NCI-H1105 treated with DMSO at 0.1 percent for 48 hours (cell line): ENCODE data around the gene SLC35F1.
"Not testable (repeated sequence)": the region's sequence is repeated elsewhere in the genome, so short reads cannot be mapped to it uniquely, and the experiment has no call there.

ENCODE experiments used
- DNase-seq: peaks from one replicate; lab custom pipeline; 2025; lab: John Stamatoyannopoulos, UW

The SLC35F1 gene

DNA sequence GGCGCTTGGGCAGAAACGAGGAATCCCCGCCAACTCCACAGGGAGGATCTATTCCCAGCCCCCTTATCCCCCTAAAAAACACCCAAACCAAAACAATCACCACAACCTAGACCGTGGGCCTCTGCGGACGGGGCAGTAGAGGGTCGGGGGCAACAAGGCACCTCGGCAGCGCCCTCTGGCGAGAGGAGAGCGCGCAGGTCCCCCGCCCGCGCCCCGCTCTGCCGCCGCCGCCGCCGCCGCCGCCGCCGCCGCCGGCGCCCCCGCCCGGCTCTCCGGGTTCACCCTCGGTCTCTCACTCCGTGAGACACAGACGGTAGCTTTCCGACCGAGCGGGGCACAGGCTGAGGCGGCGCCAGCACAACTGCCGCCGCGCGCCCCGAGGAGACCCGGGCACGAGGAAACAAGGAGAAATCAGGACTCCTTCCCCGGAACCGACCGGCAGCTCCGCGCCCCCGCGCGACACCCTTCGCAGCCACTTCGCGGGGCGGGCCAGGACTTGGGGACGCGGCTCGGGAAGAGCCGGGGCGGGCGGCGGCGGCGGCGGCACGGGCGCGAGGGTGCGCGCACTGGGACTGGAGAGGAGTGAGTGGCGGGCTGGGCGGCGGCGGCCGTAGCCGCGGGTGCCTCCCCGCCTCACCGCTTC is at the start of gene SLC35F1:
TSS of gene SLC35F1 (plus strand) at position 307 of the 643 bp plus-strand sequence.
- peak; percentile 67 for DNase-seq

DNA sequence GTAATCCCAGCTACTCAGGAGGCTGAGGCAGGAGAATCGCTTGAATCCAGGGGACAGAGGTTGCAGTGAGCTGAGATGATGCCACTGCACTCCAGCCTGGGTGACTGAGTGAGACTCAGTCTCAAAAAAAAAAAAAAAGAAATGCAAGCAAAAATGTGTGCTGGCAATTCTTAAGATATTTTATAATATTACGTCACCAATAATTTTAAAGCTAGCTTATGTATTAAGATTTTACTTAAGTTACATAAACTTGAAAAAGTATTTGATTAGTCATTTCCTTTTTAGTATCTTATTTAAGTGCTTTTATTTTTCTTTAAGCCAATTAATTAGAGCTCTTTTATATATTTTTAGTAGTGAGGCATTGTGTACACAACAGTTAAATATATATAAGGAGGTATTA is 48.5 kb upstream of the SLC35F1 start:
- DNase-seq, result not testable (repeated sequence)

DNA sequence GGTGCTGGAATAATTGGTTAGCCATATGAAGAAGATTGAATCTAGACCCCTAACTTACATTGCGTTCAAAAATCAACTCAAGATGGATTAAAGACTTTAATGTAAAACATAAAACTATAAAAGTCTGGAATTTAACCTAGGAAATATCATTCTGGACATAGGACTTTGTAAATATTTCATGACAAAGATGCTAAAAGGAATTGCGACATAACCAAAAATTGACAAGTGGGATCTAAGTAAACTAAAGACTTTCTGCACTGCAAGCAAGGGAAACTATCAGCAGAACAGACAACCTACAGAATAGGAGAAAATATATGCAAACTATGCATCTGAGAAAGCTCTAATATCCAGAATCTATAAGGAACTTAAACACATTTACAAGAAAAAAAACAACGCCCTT is 45.5 kb upstream of the SLC35F1 start:
- DNase-seq, result no peak

DNA sequence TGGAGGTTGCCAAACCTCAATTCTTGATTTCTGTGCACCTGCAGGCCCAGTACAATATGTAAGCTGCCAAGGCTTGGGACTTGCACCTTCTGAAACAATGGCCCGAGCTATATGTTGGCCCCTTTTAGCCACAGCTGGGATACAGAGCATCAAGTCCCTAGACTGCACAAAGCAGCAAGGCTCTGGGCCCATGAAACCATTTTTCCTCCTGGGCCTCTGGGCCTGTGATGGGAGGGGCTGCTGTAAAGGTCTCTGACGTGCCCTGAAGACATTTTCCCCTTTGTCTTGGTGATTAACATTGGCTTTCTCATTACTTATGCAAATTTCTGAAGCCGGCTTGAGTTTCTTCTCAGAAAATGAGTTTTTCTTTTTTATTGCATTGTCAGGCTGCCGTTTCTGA is 40.5 kb upstream of the SLC35F1 start:
- DNase-seq, result no peak

DNA sequence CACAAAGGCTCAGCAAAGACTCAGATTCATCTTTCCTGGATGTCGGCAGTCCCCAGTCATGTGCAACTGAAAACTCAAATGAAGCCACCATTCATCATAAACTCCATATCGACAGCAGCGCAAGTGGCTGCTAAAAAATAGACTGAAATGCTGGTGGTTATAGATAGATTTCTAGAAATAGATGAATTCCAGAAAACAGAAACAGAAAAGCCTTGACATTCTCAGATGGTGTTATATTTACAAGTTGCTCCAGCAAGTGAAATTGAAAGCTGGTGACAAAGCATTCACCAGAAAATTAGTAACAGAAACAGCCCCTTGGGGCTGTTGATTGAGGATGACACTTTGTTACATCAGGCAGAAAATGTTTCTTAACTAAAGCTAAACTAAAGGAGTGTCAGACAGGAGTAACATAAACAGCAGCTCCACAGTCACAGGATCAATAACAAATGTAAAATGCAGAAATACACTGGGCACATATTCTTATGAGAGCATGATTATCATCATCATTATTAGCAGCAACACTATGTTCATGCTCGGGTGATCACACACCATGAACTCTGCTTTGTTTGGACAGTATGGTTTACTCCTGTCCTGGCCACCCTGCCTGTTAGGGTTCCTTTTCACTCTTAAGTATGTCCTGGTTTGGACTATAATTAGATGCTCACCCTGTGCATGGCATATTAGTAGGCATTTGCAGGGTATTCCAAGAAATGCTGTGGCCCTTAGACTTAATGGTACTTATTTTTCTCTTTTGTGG is 36.4 kb upstream of the SLC35F1 start:
- no peak for DNase-seq

DNA sequence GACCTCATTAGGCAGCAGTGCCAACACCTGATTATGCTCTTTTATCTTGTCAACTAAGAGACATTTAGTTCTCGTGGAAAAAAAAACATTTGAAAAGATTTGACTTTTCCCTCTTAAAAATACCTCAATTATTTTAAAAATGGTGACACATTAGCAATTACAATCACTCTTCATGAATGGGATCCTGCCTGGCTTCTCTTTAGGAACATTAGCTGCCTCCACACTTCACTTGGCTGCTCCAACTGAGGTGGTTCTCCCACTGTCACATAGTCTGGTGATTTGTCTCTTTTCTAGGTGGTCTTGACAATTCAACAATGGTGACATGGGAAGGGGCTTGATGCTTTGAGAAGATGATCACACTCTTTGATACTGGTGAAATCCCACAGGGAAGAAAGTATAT is 26.2 kb upstream of the SLC35F1 start:
- no peak for DNase-seq

DNA sequence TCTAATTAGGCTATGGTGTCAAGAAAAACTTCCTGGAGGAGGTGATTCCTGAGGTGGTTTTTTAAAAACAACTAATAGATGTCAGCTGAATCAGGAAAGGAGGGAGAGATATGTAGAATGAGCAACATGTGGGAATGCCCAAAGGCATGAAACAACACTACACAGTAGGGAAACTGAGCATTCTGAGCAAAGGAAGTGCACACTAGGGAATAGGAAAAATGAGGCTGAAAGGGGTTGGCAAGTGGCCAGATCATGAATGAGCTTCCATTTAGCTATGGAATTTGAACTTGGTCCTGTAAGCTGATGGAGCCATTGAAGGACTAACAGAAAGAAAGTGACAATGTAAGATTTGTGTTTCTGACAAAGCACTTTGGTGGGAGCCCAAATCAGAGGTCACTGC is 16.9 kb upstream of the SLC35F1 start:
- DNase-seq, result no peak

DNA sequence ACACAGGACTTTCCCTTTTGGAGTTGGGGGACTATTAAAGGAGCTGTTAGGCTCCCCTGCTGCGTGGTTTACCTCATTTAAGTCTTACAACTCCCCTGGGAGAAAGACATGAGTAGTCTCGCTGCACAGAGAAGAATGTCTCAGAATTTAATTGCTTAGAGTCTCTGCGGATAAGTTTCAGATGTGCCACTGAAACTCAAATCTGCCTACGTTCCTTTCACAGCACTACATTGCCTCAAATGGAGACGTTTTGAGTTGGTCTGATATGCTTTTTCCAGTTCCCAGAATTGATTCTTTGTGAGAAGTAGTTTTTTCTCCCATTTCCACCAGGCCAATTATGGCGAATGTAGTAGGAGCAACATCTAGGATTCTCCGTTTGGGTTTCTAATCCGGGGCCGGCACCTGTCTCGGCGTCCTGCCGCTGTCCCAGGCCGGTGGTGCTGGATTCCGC is 532 bp upstream of the SLC35F1 start:
- DNase-seq, result peak; percentile 65

DNA sequence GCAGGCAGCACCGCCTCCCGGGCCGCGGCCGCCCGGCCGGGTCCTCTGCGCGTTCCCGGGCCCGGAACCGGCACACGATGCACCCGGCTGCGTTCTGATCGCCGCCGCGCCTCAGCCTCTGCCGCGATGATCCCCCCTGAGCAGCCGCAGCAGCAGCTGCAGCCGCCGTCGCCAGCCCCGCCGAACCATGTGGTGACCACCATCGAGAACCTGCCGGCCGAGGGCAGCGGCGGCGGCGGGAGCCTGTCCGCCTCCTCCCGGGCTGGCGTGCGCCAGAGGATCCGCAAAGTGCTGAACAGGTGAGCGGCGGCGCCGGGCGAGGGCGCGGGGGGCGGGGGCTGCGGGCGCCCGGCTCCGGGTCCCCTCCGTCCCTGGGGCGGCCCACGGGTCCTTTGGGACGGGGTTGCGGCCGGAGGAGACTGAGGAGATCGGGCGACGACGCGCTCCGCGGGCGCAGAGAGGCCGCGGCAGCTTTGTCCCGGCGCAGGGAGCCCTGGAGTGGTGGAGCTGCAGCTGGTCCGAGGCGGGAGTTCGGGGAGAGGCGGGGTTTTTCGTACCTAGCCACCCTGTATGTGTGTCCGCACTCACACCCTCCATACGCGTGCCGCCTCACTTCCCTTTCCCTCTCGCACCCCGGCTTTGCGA is 659 bp downstream of the SLC35F1 start:
- DNase-seq, result peak; percentile 67

DNA sequence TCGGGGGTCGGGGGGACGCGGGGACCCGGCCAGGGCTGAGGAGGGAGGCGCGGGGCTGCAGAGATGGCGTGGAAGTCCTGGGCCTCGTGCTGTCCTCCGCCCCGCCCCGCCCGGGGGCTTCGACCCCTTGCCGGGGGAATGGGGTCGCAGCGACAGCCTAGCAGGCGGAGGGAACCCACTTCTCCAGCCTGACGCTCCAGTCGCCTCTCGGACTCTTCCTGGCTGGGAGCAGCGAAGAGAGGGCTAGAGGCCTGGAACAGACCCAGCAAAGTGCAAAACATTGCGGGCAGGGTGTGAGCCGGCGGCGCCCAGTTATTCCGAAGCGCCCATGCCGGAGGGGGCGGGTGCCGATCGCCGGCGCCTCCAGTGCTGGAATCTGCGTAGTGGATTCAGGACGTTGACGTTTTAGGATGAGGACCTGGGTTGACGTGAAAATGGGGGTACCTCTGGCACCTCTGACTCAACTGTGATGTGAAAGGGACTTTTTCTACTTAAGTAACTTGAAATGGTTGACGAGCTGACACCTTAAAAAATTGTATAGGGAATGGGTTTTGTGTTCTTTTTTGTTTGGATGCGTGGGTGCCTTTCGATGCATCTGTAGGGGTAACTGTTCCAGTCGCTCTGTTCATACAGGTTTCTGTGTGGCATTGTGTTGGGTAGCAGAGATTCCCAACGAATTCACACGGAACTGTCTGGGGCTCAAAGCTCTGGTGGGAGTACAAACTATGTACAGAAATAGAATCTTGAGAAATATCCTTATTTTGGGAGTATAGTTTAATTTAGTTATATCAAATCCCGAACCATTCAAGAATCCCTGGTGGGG is 1.4 kb downstream of the SLC35F1 start:
- DNase-seq, result peak; percentile 23

DNA sequence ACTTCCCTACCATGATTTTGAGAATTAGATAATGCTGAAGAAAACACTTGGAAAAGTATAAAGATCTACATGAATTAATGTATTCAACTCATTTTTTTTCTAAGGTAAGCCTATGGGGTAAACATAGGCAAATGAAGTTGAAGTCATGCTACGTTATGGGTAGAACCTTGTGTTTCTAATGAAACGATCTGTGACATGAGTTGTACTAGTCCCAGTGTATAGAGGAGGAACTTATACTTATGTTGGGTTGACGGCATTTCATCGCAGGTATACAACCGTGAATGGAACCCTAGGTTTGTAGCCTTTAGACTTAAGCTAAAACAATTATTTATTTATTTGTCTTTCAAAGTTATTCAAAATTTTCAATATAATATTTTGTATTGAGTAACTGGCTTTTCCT is 2.6 kb downstream of the SLC35F1 start:
- no peak for DNase-seq

DNA sequence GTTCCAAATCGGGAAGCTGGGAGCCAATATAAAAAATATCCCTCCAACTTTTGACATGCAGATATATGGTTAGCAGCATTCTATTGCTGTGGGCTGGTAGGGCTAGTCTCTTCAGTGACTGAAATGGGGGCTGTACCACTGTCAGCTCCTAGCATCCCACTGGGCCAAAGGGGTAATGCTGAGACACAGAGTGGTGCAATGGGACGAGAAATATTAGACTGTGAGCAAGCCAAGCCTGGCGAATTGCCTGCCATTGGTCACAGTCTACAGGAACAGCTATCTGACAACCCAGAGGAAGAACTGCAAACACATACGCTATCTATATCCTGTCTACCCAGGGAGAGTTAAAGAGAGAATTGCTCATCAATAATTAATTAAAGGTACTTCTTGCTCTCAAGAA is 3.5 kb downstream of the SLC35F1 start:
- DNase-seq, result no peak

DNA sequence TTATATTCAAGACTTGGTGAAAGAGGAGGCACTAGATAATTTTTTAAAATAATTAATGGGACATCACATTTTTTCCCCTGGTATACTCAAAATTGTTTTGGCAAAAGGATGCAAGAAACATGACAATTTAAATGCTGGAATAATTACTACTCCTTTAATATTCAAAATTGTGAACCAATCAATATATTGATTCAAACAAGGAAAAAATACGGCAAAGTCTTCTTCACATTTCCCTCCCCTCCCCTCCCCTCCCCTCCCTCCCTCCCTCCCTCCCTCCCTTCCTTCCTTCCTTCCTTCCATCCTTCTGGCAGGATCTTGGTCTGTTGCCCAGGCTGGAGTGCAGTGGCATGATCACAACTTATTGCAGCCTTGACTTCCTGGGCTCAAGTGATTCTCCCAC is 4.1 kb downstream of the SLC35F1 start:
- no peak for DNase-seq

DNA sequence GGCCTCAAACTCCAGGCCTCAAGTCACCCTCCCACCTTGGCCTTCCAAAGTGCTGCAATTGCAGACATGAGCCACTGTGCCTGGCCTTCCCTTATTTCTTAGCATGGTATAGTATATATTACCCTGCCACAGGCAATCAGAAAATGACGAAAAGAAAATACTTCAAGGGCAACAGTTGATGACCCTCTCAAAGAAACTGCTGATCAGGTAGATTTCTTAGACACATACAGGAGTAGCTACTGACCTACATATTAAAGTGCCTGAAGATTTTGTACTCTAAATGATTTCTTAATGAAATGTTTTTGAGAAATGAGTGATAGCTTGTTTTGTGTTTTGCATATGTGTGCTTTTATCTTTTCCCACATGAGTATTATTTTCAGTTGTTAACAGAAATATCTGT is 4.6 kb downstream of the SLC35F1 start:
- no peak for DNase-seq

DNA sequence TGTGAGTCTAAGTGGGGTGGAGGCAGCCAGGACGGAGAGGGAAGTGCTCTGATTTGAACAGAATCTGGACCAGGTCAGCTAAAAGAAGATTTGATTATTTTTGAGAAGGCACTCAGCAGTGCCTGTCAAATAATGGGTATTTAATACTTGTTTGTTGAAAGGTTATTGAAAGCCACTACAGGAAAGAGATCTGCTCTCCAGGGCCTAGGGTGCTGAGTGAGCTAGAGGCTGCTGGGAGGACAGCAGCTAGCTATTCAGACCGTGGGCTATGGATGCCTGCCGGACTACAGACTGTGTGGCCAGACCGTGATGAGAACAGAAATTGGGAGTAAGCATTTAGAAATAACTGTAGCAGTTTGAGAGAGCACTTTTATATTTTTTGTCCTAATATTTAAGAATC is 8.8 kb downstream of the SLC35F1 start:
- DNase-seq, result no peak

DNA sequence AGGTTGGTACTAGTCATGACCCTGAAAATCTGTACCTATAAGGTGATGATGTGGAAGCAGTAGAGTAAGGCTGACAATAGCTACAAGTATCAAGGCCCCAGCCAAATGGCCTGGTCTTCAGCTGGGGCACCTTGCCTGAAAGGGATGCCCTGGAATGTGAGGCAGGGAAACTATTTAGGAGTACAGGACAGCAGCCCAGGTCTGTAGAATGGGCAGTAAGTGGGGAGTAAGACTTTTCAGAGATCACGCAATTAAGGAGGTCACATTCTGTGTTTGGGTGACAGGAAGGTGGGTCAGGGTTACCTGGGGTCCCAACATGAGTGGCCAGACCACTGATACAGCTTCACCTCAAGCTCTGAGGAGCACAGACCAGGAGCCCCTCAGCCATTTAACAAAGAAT is 9.4 kb downstream of the SLC35F1 start:
- no peak for DNase-seq

DNA sequence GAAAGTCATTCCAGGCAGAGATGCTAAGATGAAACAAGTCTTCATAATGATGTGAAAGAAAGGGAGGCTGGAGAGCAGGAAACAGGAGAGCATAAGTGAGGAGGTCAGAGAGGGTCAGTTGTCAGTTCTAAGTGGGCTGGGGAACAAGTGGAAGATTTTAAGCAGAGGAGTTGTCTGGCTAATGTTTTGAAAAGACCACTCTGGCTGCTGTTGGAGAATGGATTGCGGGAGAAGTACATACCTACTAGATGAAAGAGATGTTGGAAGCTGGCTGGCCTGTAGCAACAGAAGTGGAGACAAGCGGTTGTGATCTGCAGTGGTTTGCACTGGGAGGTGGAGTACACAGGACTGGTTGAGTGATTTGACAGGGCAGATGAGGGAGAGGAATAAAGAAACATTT is 10.1 kb downstream of the SLC35F1 start:
- no peak for DNase-seq

DNA sequence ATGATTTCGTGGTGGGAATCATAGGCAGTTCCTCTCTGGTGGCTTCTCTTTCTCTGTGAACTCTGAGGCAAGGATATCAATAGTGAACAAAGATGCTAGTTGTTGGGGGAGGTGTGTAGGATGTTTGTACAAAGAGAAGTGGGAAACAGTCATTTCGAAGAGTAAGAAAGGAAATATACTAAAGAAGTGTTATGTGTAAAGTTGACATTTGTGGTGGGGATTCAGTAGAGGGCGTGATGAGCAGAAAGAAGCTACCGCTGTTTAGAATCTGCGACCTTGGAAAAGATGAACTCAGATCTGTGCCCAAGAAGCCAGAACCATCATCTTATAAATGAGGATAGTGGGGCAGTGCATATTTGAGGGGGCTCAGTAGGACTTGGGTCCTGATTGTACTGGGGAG is 11.4 kb downstream of the SLC35F1 start:
- no peak for DNase-seq

DNA sequence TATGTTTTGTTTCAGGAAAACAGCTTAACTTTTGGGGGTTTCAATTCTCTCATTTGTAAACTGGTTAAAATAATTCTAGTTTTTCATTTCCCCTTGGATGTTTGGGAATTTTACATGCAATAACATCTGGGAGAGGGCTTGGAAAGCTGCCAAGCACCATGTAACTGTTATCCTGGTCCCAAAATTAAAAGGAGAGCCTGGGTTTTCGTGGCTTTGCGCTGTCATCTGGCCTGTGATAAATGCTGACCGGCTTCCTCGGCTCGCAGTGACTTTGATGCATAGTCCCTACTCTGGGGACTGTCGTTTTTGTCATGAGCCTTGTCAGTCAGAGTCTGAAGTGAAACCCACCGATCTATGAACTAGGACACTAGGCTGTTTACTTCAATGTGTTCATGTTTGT is 12.2 kb downstream of the SLC35F1 start:
- DNase-seq, result no peak

DNA sequence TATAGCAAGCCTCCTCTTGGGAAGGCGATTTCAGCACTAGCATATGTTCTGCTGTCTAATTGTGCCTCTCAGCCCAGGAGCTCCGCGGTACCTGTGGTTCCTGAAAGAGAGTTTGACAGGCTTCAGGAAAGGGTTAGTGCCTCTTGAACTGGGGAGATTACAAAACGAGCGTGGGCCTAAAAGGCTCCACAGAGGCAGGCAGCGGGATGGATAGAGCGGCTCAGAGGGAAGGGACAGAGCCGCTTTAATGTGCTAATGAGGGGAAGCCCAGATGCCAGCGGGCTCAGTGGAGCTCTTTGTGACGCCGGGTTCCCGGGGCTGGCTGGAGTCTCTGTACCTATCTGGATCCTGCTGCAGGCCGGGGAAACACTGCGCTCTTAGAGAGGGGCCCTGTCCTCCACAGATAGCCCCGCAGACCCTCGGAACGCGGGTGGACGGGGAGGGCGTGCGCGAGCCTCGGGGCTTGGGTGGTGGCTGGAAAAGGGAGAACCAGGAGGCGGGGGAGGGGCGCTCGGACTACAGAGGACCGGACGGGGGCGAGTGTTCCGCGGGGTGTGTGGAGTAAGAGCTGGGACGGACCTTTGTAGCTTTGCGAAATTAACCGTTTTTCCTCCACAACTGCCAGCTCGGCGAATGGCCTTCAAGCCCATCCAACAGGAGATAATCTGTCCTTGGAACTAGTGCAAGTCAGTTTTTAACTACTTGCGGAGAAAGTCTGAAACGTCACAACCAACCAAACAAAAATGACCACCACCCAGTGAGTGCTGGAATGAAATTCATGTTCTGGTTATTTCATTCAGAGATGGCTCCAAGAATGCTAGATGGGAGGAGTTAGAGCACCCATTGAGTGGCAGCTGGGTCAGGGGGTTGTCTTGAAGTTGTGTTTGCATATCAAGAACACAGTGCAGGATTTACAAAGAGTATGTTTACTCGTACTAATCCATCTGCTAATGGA is 13.0 kb downstream of the SLC35F1 start:
- DNase-seq, result peak; percentile 29

DNA sequence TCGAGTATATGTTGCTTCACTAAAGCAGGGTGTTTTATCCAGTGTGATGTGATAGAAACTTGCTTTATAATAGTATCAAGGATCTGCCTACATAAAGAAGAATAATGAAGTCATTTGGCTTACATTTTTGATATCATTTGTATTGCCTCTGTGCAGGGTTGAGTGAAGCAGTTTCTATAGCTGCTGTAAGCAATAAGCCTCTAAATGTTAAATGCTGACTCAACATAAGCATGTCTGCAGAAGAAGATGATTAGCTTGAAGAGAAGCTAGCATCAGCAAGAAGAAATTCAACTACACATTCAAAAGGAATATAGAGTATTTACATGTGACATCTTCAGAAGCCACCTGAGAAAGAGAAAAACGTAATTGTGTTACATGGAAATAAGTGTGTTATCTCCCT is 17.6 kb downstream of the SLC35F1 start:
- no peak for DNase-seq
